Stimulated activated naive CD8-positive, alpha-beta T cell treated with anti-CD3 and anti-CD28 coated beads, Interleukin-15, Interleukin-2, amounts not matched to agents 100 U/mL and 50 U/mL, for 24 hours (primary cell): ENCODE data around the gene DLGAP1.
A peak's percentile ranks its signal among the peaks of the same experiment; 100 is the strongest.

ENCODE experiments used
- ATAC-seq: fragments of 150-1000 bp; cut with Tn5 transposase; one replicate; pipeline ENCODE4 v1.10.0; 2021
- DNase-seq: peaks from one replicate; pipeline ENCODE4 v3.0.0; 2021

Gene DLGAP1

DNA sequence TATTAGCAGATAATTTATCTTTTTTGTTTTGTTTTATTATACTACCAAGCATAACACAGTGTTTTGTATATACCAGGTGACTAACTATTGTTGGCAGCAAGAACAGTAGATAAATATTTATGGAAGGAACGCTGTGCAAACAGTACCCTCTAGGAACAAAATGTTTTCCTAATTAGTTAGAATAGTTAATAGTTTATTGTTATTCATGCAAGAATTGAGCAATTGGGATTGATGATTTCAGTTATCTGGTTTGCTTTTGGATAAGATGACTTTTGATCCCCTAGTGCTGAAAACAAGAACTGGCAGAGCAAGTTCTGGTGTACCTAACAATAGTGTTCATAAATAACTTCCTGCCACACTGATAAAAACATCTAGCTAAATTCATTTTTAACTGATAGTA is 681.8 kb downstream of the DLGAP1 start:
- no peak for DNase-seq

GRCh38 chr18:3771121-3771971 is 683.8 kb downstream of the DLGAP1 start:
- DNase-seq (peak; percentile 89), ATAC-seq (peak; percentile 99)

More for the DNA sequence above, 681.8 kb downstream of the DLGAP1 start:
- no peak for ATAC-seq

DNA sequence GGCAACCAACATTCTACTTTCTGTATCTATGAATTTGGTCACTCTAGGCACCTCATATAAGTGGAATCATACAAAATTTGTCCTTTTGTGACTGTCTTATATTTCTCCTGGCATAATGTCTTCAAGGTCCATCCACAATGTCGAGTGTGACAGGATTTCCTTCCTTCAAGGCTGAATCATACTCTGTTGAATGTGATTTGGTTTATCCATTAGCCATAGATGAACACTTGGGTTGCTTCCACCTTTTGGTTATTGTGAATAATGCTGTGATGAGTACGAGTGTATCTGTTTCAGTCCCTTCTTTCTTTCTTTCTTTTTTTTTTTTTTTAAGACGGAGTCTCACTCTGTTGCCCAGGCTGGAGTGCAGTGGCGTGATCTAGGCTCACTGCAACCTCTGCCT is 693.8 kb downstream of the DLGAP1 start:
- ATAC-seq (no peak), DNase-seq (no peak)

- ATAC-seq (no peak), DNase-seq (no peak)
Observed at GRCh38 chr18:3760741-3761140, 694.4 kb downstream of the DLGAP1 start.

- DNase-seq (no peak), ATAC-seq (no peak)
Observed at GRCh38 chr18:3759099-3759498, 696.0 kb downstream of the DLGAP1 start.

DNA sequence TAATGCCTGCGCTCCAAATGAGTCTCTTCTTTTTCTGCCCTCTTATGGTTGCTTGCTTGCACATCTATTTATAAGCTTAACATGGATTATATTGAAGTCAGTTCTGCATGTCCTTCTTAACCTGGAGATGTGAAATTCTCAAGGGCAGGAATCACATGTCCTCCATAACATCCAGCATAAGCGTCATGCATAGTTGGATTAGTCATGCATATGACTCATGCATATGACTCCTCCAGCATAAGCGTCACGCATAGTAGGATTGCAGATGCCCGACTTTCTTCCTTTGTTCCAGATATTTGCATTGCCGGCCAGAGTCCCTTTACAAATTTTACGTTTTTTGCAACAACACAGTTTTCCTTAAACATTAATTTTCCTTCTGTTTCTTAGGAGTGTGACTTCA is 696.6 kb downstream of the DLGAP1 start:
- no peak for DNase-seq

DNA sequence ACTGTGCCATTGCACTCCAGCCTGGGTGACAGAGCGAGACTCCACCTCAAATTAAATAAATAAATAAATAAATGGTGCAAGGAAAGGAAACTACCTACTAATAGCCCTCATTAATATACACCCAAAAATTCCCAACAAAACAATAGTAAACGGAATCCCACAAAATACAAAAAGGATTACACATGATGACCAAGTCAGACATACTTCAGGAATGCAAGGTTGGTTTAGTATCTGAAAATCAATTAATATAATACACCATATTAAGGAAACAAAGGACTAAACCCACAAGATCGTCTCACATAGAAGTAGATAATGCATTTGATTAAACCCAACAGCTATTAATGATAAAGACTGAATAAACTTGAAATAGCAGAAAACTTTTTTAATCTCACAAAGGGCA is 697.7 kb downstream of the DLGAP1 start:
- ATAC-seq, result no peak
- DNase-seq, result no peak

More for the DNA sequence above, 696.6 kb downstream of the DLGAP1 start:
- ATAC-seq, result no peak

DNA sequence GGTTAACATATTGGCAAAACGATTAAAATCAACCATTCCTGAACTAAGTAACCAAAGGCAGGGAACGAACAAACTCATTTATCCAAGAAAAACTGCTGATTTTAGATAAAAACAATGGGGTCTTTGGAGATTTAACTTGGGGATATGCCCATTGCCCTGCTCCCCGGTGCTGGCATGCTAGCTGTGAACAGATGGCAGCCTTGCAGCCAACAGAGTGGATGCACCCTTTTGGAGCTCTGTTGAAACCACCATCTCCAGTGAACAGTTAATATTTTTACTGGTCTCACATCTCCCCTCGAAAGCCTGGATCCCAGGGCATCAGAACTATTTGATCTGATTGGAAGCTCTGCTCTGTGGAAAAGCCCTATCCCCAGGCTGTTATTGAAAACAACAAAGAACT is 702.0 kb downstream of the DLGAP1 start:
- DNase-seq, result no peak
- no peak for ATAC-seq

DNA sequence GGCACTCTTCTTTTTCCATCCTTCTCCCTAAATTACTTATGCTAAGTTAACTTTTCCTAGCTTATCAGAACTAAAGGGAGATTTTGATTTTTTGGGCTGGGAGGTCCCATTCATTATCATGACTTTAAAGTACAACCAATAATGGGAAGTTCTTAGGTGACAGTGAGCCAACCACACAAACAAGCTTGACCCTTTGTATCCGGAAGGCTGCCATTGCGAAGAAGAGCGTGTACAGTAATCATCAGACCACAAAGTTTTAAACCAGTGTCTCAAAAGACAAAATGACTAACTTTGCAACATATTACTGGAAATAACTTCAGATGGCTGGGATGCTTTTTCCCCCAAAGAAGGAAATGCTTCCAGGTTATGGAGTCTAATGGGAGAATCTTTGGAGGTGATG is 707.0 kb downstream of the DLGAP1 start:
- DNase-seq (no peak), ATAC-seq (no peak)

DNA sequence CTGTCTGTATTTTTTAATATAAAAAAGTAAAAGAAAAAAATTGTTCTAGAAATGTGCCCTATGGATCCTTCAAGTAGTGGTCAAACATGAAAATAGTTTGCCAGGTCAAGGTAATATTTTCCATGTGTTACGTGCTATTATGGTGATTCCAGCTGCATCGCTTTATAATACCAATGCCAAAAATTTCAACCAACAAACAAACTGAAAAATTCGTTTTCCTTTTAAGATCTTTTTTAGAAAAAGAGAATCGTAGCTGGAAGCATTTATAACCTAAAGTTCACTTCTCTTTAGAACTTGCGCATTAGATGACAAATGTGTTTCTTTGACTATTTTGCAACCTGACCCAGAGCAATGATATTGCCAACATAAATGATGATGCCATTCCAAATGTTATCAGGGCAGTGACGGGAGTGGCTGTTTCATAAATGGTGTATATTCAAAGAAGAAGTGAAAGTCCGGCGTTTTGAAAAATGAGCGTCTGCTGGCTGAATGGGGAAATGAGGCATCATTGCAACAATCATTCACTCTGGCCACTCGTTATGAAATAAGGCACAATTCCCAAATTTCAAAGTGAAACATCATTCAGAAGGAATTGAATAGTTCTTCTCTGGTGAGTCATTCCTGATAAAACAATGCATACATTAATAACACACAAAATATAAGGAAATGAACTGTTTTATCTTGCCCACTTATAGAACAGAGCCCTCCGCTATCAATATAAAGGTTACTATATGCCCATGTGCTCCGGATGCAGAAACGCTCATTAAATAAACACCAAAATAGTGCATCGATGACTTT is 707.7 kb downstream of the DLGAP1 start:
- ATAC-seq (no peak), DNase-seq (no peak)

- no peak for DNase-seq
Observed at GRCh38 chr18:3742541-3742940, 712.6 kb downstream of the DLGAP1 start.

GRCh38 chr18:3741333-3741732 is 713.8 kb downstream of the DLGAP1 start:
- ATAC-seq (no peak), DNase-seq (no peak)

More at GRCh38 chr18:3742541-3742940, 712.6 kb downstream of the DLGAP1 start:
- ATAC-seq, result no peak

GRCh38 chr18:3728704-3729437 is 726.2 kb downstream of the DLGAP1 start:
- DNase-seq (no peak), ATAC-seq (no peak)

DNA sequence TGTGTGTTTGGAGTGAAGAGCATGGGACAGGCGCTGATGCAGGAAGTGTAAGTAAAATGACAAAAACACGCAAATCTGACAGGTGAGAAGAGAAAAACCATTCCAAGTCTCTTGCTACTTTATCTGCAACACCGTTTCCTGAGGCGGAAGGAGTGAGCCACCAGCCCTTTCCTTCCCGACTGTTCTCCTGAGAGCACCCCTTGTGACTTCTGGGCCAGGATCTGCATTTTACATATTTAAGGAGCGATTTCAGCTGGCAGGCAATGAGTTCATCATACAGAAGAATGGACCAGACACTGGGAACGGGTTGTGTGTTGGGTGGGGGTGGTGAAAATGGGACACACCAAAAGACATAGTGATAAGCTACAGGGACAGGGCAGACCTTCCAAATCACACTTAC is 727.8 kb downstream of the DLGAP1 start:
- no peak for ATAC-seq
- DNase-seq, result no peak

DNA sequence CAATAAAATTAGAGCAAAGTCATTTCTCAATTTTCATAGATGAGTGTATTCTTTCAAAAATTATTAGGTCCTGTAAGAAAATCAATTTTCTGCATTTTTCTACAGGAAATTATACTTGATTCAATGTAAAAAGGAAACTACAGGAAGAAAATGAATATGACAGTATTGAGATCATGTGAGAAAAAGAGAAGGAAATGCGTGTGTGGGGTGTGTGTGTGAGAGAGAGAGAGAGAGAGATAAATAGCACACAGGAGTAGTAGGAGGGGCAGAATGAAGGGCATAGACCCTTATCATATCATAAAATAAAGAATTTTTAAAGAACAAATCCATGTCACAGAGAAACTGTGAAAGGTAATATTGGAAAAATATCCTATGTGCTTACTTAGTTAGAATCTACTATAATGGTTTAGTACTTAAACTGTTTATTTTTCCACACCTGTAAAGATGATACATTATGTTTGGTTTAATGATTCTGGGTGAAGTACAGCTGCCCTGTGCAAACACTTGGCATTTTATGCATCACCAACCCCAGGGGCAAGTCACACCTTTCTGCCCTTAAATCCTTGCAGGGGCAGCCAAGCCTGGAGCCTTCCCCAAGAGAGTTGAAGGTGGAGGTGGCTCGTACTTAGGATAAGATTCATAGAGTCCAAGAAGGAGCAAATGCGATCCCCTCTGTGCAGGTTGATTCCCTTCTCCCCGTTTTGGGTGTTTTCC is 728.7 kb downstream of the DLGAP1 start:
- DNase-seq (no peak), ATAC-seq (no peak)

DNA sequence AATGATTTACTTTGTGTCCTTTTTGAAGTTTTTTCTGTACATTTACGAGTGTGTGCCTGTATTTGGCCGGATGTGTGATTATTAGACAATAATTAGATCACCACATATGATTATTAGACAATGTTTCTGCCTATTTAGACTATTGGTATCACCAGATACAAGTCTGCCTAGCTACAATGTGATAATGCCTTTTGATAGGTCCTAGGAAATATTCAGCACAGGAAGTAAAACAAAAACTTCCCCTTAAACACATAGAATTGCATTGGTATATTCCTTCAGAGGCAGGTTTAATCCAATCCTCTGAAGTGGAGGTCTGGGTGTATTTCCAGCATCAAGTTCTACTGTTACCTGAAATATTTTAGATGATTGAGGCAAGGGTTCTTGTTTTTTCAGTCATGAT is 730.0 kb downstream of the DLGAP1 start:
- no peak for DNase-seq
- no peak for ATAC-seq

- no peak for ATAC-seq
- DNase-seq, result no peak
Observed at GRCh38 chr18:3723554-3723953, 731.6 kb downstream of the DLGAP1 start.

- DNase-seq (no peak), ATAC-seq (no peak)
Observed at GRCh38 chr18:3722649-3723433, 732.3 kb downstream of the DLGAP1 start.

DNA sequence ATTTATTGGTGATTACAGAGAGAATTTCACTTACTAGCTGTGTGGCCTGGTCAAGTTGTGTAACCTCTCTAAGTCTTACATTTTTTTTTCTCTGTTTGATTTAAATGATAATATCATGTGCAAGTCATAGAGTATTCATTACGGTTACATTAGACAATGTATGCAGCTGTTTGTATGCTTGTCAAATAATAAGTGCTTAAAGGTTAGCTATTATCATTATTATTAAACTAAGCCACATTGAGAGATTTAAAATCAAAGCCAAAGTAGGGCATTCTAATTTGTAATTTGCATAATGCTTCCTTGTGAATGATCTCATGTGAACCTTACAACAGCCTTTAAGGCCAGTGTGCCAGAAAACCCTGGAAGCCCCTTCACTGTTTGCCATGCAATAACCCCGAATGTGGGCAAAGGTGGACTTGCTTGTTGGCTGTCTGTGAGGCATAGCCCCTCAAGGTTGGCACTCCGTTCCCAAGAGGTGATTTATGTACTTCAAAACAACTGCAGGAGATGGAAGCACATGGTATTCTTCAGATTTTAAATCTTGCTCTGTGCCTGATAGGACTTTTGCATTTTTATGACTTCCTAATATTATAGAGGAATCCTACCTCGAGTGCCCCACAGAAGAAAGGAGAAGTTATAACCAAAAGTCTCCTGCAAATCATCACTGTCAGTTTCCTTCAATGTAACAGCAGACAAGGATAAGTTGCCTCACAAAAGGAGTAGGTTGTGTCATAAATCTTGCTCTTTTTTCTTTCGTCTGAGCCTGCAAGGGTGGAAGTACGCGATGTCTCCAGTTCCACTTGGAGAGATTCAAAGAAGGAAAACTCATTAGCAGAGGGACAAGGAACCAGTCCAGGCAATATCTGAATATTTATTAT is 733.1 kb downstream of the DLGAP1 start:
- DNase-seq (no peak), ATAC-seq (no peak)
